ENCODE data around the gene ZNF212.

Gene ZNF212

GRCh38 chr7:149277871-149278270, 38.4 kb downstream of the ZNF212 start:
- in situ Hi-C loops (cut with HindIII; ENCODE audit: low pct_unique_long_range_greater_than_20kb, low sequenced_read_pairs): no loop called here
- DNase-seq (ENCODE audit: low read depth in 1 of 2, low spot score in 1 of 2): no peak
- no peak for TF ChIP-seq JUND (IDR thresholded peaks at IDR 0.05; ENCODE audit: low read depth)

DNA sequence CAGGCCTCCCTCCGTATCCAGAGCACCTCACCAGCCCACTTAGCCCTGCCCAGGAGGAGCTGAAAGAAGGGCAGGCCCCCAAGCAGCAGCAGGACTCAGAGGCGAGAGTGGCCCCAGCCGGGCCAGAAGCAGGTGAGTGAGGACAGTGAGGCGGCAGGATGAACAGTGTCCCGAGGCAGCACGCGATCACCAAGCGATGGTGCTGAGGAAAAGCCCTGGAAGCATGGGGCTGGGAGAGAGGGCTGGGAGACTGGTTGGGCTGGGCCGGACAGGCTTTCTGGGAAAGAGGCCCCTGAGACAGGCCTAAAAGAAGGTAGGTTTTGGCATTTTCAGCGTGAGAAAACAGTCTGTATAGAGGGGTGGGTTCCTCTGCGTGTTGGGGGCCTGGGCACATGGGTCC, 38.9 kb downstream of the ZNF212 start:
- no peak for DNase-seq (ENCODE audit: low read depth in 1 of 2, low spot score in 1 of 2)
- TF ChIP-seq JUND (IDR thresholded peaks at IDR 0.05; ENCODE audit: low read depth): no peak
- in situ Hi-C loops (cut with HindIII; ENCODE audit: low pct_unique_long_range_greater_than_20kb, low sequenced_read_pairs): no loop called here

GRCh38 chr7:149279111-149279743, 39.8 kb downstream of the ZNF212 start:
- TF ChIP-seq JUND (IDR thresholded peaks at IDR 0.05; ENCODE audit: low read depth): no peak
- in situ Hi-C loops (cut with HindIII; ENCODE audit: low pct_unique_long_range_greater_than_20kb, low sequenced_read_pairs): no loop called here
- DNase-seq (ENCODE audit: low read depth in 1 of 2, low spot score in 1 of 2): no peak

- no peak for TF ChIP-seq JUND (IDR thresholded peaks at IDR 0.05; ENCODE audit: low read depth)
- DNase-seq (ENCODE audit: low read depth in 1 of 2, low spot score in 1 of 2): no peak
- in situ Hi-C loops (cut with HindIII; ENCODE audit: low pct_unique_long_range_greater_than_20kb, low sequenced_read_pairs): no loop called here
Measured at GRCh38 chr7:149280151-149280550, 40.7 kb downstream of the ZNF212 start.

GRCh38 chr7:149280661-149281507, 41.4 kb downstream of the ZNF212 start:
- TF ChIP-seq JUND (IDR thresholded peaks at IDR 0.05; ENCODE audit: low read depth): no peak
- in situ Hi-C loops (cut with HindIII; ENCODE audit: low pct_unique_long_range_greater_than_20kb, low sequenced_read_pairs): no loop called here
- no peak for DNase-seq (ENCODE audit: low read depth in 1 of 2, low spot score in 1 of 2)

- no peak for DNase-seq (ENCODE audit: low read depth in 1 of 2, low spot score in 1 of 2)
- no peak for TF ChIP-seq JUND (IDR thresholded peaks at IDR 0.05; ENCODE audit: low read depth)
- in situ Hi-C loops (cut with HindIII; ENCODE audit: low pct_unique_long_range_greater_than_20kb, low sequenced_read_pairs): no loop called here
Measured at GRCh38 chr7:149281508-149282330, 42.3 kb downstream of the ZNF212 start.

DNA sequence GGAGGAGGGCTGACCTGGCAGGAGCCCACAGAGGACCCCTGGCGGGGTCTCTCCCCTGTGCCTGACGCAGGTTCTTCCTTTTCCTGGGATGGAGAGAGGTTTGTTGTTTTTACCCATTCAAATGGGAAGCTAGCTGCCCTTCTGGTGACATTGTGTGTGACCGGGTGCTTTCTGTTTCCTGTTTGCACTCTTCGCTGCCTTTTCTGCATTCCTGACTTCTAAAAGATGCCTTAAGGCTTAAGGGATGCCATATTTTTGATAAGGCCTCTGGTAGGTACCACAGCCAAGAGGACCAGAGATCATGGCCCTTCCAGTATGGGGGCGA, 42.8 kb downstream of the ZNF212 start:
- in situ Hi-C loops (cut with HindIII; ENCODE audit: low pct_unique_long_range_greater_than_20kb, low sequenced_read_pairs): no loop called here
- TF ChIP-seq JUND (IDR thresholded peaks at IDR 0.05; ENCODE audit: low read depth): no peak
- no peak for DNase-seq (ENCODE audit: low read depth in 1 of 2, low spot score in 1 of 2)

DNA sequence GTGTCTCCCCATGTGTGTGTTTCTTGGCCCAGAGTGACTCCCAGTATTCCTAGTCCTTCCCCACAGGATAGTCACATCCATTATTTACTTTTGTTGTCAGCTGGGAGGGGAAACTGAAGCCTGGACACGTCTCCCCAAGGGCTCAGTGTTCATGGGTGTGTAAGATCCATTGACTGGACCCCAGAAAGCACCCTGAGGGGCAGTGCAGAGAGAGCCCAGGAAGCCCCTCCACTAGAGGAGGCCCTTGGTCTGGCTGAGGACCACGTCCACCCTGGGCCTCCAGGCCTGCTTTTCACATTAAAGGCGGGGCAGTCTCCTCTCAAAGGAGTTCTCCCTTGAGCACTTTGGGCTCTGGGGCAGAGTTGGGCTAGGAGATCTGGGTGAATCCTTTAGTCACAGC, 43.9 kb downstream of the ZNF212 start:
- no peak for TF ChIP-seq JUND (IDR thresholded peaks at IDR 0.05; ENCODE audit: low read depth)

DNA sequence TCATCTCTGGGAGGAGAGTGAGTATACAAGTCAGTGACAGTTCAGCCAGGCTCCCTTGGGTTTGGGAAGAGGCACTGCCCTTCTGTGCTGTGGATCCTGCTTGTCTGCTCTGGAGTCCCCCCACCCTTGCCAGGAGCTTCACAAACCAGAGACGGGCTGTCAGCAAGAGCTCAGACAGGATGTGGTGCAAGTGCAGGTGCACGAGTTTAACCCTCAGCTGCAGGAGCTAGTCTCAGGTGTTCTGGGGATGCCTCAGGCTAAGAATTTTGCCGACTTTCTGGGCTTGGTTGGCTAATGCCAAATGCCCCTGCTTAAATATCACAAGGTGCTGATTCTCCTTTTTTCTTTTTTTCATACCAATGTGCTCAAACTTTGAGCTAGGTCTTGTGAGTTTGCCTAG, 44.9 kb downstream of the ZNF212 start:
- no peak for DNase-seq (ENCODE audit: low read depth in 1 of 2, low spot score in 1 of 2)
- TF ChIP-seq JUND (IDR thresholded peaks at IDR 0.05; ENCODE audit: low read depth): no peak
- in situ Hi-C loops (cut with HindIII; ENCODE audit: low pct_unique_long_range_greater_than_20kb, low sequenced_read_pairs): no loop called here

More for the DNA sequence above, 43.9 kb downstream of the ZNF212 start:
- in situ Hi-C loops (cut with HindIII; ENCODE audit: low pct_unique_long_range_greater_than_20kb, low sequenced_read_pairs): no loop called here
- DNase-seq (ENCODE audit: low read depth in 1 of 2, low spot score in 1 of 2): no peak

DNA sequence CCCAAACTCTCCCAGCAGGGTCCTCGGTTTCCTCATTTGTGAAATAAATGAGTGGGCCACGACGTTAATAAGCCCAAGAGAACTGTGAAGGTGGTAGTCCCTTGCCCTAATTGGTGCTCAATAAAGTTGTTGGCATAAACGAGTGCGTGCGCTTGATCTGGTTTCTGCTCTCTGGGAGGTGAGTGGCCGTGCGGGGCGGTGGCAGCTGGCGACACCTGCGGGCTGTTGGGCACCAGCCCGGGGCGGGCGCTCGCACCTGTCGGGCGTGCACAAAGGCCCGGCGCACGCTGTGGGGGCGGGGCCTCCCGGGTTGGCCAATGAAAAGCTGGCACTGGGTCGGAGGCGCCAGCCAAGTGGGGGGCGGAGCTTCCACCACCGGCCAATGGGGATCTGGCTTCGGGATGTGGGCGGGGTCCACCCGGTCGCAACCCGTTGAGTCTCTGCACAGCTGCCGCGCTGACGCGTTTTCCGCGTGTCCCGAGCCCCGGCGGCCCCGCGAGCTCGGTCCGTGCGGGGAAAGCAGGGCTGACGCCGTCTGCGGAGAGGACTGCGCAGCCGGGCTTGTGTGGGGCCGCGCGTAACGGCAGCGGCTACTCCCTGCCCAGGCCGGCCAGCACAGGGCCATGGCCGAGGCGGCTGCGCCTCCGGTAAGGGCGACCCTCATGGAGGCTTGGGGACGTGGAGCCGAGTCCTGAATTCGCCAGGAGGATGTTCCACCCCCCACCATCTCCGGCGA, 45.6 kb downstream of the ZNF212 start:
- in situ Hi-C loops (cut with HindIII; ENCODE audit: low pct_unique_long_range_greater_than_20kb, low sequenced_read_pairs): no loop called here
- TF ChIP-seq JUND (IDR thresholded peaks at IDR 0.05; ENCODE audit: low read depth): no peak
- peak; percentile 93 to 95 for DNase-seq (ENCODE audit: low read depth in 1 of 2, low spot score in 1 of 2)

GRCh38 chr7:149285603-149286002, 46.2 kb downstream of the ZNF212 start:
- DNase-seq (ENCODE audit: low read depth in 1 of 2, low spot score in 1 of 2): no peak
- no peak for TF ChIP-seq JUND (IDR thresholded peaks at IDR 0.05; ENCODE audit: low read depth)
- in situ Hi-C loops (cut with HindIII; ENCODE audit: low pct_unique_long_range_greater_than_20kb, low sequenced_read_pairs): no loop called here

DNA sequence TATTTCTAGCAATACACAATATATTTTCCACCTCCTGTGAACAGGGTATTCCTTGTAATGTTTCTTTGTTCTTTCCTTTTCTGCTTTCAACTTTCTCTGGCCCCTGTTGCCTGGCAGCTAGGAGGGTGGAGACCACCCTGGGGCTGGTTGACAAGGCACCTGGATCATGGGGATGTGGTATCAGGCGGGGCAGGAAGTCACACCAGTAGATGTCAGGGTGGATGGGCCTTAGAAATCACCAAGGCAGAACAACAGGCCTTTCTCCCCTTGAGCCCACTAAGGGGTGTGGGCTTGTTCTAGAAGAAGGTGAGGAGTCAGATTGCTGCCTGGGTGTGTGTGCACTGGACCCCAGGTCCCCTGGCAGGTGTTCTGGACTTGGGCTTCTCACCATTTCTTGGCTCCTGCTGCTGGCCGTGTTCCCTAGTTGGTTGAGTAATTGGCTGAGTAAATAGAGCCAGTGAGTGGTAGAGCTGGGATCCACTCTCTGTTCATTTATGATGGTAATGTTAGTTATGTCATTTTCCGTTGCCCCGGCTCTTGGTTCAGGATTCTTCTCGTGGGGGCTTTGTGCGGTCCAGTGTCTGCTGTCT, 47.5 kb downstream of the ZNF212 start:
- no peak for TF ChIP-seq JUND (IDR thresholded peaks at IDR 0.05; ENCODE audit: low read depth)
- DNase-seq (ENCODE audit: low read depth in 1 of 2, low spot score in 1 of 2): peak; percentile 31 to 34
- in situ Hi-C loops (cut with HindIII; ENCODE audit: low pct_unique_long_range_greater_than_20kb, low sequenced_read_pairs): no loop called here
